GM12891 (cell line): ENCODE results near the gene ABCA1.

ENCODE experiments used
- PAX5 ChIP-seq: IDR thresholded peaks from 2 replicates; pipeline ENCODE4 v1.6.1; 2011; ENCODE audit warnings: low read length, moderate library complexity, mild to moderate bottlenecking; ENCODE audit not compliant: insufficient read depth, severe bottlenecking
- POLR2A ChIP-seq: IDR thresholded peaks from 2 replicates; pipeline ENCODE4 v1.6.1; 2011; ENCODE audit warnings: low read depth, low read length, control low read depth
- POLR2AphosphoS5 ChIP-seq: IDR thresholded peaks from 2 replicates; pipeline ENCODE4 v1.6.1; 2011; ENCODE audit warnings: low read depth, low read length, control low read depth
- POU2F2 ChIP-seq: IDR thresholded peaks from 2 replicates; pipeline ENCODE4 v1.6.1; 2011; ENCODE audit warnings: low read depth, mild to moderate bottlenecking, control low read depth, low read length, moderate library complexity
- SPI1 ChIP-seq: IDR thresholded peaks from 2 replicates; pipeline ENCODE4 v1.6.1; 2011; ENCODE audit warnings: low read depth, low read length, control low read depth
- TAF1 ChIP-seq: IDR thresholded peaks from 2 replicates; pipeline ENCODE4 v1.6.1; 2011; ENCODE audit warnings: low read depth, low read length, control low read depth

DNA sequence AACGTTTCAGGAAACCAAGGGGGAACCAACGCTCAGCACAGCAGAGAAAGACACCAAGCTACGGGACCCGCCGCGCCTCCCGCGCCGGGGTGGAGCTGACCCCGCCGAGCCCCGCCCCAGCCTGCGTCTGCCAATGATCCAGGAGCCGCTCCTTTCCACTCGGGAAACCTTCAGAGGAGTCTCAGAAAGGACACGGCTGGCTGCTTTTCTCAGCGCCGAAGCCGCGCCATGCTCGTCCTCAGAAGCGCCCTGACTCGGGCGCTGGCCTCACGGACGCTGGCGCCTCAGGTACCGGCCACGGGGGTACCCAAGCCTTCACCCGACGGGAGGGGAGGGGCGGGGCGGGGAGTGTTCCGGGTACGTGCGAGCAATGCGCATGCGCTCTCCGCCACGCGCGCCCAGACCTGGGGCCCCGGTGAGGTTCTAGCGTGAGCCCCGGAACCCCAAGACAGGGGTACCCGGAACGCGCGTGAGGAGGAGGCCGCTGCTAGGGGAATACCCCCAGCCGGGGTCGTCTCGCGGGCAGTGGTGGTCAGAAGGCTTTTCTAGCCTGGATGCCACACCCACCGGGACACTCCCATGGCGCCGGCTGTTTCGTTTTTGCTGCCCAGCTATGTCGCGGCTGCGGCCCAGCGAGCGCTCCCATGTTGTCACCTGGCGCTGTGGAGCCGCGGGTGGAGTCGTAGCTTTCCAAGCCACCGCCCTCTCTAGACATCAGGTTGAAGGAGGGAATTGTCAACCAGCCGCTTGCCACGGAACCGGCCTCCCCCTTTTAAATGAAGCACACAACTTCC, 180.2 kb downstream of the ABCA1 start, which contains the start of gene NIPSNAP3A:
- TF ChIP-seq POLR2A = peak; percentile 43; the same call in 1 of the 2 replicates
- TF ChIP-seq POU2F2 = no peak
- TF ChIP-seq SPI1 = no peak
- peak; percentile 75; the same call in 1 of the 2 replicates for TF ChIP-seq POLR2AphosphoS5
- peak; percentile 37; the same call in 1 of the 2 replicates for TF ChIP-seq TAF1
- TF ChIP-seq PAX5 = peak; percentile 86
